ENCODE measurements around the gene PPTC7.
"Not testable (repeated sequence)": the region's sequence is repeated elsewhere in the genome, so short reads cannot be mapped to it uniquely, and the experiment has no call there.

PPTC7 gene

GRCh38 chr12:110583137-110584059 lies at the start of gene PPTC7:
PPTC7 (minus strand) TSS chr12:110583318; CDS start chr12:110583031, 287 bp downstream.
- DNase-seq = peak; percentile 78 to 91

GRCh38 chr12:110627500-110628195 lies 44.5 kb upstream of the PPTC7 start:
- DNase-seq = no peak

GRCh38 chr12:110622582-110622981 lies 39.5 kb upstream of the PPTC7 start:
- DNase-seq = no peak

- no peak for DNase-seq
Observed at GRCh38 chr12:110619534-110619953, 36.4 kb upstream of the PPTC7 start.

GRCh38 chr12:110616471-110617115 lies 33.5 kb upstream of the PPTC7 start:
- no peak for DNase-seq

- DNase-seq = no peak
Observed at GRCh38 chr12:110615171-110615570, 32.1 kb upstream of the PPTC7 start.

- peak; percentile 89 to 94 for DNase-seq
Observed at GRCh38 chr12:110613771-110614684, 30.9 kb upstream of the PPTC7 start, which contains the start of gene TCTN1. TCTN1 (plus strand) TSS chr12:110614129; CDS start chr12:110614183, 54 bp downstream.

GRCh38 chr12:110613071-110613770 lies 30.1 kb upstream of the PPTC7 start:
- DNase-seq = no peak

- no peak for DNase-seq
Observed at GRCh38 chr12:110606253-110606611, 23.1 kb upstream of the PPTC7 start.

- peak in 1 of 2 experiments; percentile 71 for DNase-seq
Observed at GRCh38 chr12:110602085-110602814, 19.1 kb upstream of the PPTC7 start.

- DNase-seq = peak in 1 of 2 experiments; percentile 58
Observed at GRCh38 chr12:110600254-110600653, 17.1 kb upstream of the PPTC7 start.

GRCh38 chr12:110599334-110599733 lies 16.2 kb upstream of the PPTC7 start:
- DNase-seq = no peak

- no peak for DNase-seq
Observed at GRCh38 chr12:110597885-110598284, 14.8 kb upstream of the PPTC7 start.

GRCh38 chr12:110592919-110593318 lies 9.8 kb upstream of the PPTC7 start:
- not testable (repeated sequence) for DNase-seq

- no peak for DNase-seq
Observed at GRCh38 chr12:110592078-110592477, 9.0 kb upstream of the PPTC7 start.

GRCh38 chr12:110591451-110592051 lies 8.4 kb upstream of the PPTC7 start:
- no peak for DNase-seq

GRCh38 chr12:110590806-110591326 lies 7.7 kb upstream of the PPTC7 start:
- DNase-seq = no peak

GRCh38 chr12:110590059-110590458 lies 6.9 kb upstream of the PPTC7 start:
- DNase-seq = no peak

GRCh38 chr12:110587102-110587501 lies 4.0 kb upstream of the PPTC7 start:
- not testable (repeated sequence) for DNase-seq

- DNase-seq = no peak
Observed at GRCh38 chr12:110585231-110585799, 2.2 kb upstream of the PPTC7 start.

Data from SW 1271 (cell line).